Bone marrow (tissue), 2 donors: Measurements from ENCODE around the gene CALML6.

Experiments
- DNase-seq, 2 donors: peaks; one replicate each; lab custom pipeline; 2025; lab: John Stamatoyannopoulos, UW

The CALML6 gene

DNA sequence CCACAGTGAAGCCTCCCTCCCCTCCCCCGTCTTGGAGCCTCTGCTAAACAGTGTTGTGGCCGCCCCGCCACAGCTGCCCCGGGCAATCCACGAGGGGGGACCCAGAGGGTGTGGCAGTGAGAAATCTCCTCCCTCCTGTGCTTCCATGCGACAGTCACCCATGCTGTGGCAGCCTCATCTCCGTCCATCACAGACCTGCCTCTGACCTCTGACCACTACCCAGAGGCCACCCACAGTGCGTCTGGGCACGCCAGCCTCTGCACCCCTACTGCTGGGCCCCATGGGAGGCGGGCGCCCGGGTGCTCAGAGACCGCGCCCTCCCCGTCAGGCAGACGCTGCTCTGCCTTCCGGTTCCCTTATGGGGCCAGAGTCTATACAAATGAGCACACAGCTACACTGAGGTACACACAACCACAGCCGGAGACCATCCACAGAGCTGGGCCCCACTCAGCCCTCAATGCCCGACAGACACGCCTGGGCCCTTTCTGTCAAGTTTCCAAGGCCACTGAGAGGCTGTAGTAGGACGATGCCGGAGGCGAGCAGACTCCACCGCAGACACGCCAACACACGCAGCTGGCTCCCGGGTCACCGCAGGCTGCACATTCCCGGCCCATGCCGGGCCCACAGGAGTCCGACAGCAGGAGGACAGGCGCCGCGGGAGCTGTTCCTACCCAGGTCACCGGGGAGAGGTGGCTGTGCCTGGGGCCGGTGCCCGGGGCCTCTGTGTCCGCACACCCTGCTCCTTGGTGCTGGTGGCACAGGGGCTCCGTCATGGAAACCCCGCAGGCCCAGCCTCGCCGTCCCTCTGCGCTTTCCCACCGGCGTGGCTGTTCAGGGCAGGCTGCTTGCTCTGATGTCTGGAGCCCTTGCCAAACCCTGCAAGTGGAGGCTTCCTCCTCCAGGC is 27.9 kb downstream of the CALML6 start:
- no peak for DNase-seq

DNA sequence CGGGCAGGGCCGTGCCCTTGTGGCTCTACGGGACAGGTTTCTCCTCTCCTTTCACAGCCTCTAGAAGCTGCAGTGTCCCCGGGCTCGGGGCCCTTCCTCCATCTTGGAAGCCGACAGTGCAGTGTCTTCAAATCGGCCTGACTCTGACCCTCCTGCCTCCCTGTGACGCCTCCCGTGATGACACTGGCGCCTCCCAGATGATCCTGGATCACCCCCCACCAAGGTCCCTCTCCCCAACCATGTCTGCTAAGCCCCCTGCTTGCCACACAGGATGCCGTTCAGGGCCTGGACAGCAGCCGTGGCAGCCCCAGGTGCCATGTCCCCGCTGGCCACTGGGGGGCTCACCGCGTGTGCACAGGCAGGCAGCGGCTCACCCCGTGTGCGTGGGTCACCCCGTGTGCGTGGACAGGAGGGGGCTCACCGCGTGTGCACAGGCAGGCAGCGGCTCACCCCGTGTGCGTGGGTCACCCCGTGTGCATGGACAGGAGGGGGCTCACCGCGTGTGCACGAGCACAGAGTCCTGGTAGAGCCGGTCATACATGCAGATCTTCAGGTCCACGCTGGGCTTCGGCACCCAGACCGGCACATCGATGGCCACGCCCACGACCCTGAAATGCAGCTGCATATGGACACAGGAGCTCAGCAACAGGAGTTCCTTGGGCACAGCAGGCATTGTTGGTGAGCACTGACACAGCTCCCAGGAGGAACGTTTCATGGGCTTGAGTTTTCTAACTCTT is 28.9 kb downstream of the CALML6 start:
- peak in 1 of 2 donors; percentile 20 for DNase-seq

DNA sequence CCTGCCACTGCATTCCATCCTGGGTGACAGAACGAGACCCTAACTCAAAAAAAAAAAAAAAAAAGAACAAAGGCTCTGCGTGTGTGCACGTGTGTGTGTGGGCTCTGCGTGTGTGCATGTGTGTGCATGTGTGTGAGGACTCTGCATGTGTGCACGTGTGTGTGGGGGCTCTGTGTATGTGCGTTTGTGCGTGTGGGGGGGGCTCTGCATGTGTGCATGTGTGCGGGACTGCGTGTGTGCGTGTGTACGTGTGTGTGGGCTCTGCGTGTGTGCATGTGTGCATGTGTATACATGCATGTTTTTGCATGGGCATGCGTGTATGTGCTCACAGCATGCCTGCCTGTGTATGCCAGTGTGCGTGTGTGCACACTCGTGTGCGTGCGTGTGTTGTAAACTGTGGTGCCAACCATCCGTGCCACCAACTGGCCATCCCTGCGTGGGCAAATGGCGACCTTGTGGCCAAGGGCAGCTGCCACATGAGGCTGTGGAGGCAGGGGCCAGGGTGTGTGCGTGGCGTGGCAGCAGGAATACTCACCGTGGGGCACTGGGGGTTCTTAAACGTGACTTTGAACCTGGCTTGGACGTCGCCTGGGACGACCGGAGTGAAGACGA is 30.8 kb downstream of the CALML6 start:
- no peak for DNase-seq

DNA sequence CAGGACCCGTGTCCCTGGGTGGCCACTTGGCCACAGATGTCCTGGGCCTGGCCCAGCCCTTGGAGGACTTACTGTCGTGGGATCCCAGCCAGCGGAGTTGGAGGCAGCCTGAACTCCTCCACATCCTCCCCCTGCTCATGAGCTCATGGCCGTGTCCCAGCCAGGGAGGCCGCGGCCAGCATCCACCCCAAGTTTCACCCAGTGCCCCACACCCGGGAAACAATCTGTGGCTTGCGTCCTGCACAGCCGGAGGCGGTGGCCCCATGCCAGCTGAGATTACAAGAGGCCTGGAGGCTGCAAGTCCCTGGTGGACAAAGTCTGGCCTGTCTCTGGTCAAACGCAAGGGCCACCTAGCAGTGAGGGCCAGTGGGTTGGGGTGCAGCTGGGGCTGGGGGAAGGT is 31.5 kb downstream of the CALML6 start:
- no peak for DNase-seq

DNA sequence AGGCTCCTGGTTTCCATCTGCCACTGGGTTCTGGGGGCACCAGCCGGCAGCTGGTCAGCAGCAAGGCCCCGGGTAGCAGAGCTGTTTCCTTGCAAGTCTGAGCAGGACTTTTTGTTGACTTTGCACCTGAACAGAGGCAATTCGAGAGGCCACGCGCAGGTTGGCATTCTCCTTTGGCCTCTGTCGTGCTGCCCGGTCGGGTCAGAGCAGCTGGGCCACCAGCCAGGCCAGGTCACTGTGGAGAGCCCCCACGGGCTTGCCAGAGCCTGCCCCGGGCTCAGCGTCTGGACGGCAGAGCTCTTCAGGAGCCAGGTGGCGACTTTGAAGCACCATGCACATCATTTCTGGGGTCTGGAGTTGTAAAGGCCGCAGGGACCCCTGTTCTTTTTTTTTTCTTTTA is 32.4 kb downstream of the CALML6 start:
- DNase-seq, result no peak

DNA sequence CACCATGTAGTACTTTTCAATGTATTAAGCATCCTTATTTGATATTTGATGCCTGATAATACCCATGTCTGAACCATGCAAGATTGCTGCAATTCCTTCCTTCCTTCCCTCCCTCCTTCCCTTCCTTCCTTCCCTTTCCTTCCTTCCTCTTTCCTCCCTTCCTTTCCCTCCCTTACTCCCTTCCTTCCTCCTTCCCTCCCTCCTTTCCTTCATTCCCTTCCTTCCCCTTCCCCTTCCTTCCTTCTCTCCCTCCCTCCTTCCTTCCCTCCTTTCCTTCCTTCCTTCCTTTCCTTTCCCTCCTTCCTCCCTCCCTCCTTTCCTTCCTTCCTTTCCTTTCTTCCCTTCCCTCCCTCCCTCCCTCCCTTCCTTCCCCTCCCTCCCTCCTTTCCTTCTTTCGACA is 33.7 kb downstream of the CALML6 start:
- no peak for DNase-seq

DNA sequence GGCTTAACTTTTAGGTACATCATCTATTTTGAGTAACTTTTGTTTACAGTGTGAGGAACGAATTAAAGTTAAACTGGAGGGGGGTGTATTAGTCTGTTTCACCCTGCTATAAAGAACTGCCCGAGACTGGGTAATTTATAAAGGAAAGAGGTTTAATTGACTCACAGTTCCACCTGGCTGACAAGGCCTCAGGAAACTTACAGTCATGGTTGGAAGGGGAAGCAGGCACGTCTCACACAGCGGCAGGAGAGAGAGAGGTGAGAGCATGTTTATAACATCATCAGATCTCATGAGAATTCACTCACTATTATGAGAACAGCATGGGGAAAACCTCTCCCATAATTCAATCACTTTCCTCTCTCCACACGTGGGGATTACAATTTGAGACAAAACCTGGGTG is 35.9 kb downstream of the CALML6 start:
- DNase-seq, result no peak

DNA sequence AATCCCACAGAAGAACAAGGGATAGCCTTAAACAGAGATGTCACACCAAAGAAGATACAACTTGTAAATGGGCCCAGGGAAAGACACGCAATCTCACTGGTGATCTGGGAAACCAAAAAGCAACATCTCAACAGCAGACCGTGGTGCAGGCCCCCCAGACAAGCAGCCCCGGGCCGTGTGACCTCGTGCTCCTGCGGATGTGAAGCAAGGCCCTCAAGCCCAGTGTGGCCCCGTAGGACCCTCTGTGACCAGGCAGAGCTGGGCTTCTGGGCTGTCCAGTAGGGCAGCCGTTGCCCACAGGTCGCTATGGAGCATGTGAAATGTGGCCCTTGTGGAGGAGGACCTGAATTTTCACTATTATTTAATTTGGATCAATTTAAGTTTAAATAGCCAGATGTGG is 39.0 kb downstream of the CALML6 start:
- DNase-seq, result no peak

DNA sequence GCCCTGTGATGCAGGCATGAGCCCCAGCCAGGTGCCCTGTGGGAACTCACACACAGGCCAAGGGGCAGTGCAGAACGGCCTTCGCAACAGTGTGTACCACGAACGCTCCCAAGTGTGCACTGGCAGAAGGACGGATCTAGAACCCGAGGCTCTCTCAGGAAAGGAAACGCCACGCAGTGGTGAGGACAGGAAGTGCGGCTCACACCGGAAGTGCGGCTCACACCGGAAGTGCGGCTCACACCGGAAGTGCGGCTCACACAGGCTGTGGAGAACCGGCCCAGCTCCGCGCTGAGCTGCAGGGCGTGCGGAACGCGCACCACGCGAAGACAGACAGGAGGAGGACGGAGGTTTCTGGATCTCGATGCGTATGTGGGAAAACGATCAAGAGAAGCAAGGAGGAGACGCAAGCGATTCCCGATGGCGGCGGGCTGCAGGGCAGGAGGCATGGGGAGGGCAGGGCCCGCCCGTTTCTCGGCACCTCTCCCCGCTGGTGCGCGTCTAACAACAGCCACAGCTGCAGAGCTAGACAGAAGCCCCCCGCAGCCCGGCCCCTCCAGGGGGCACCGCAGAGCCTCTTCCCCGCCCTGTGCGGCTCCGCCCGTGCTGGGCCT is 39.9 kb downstream of the CALML6 start:
- no peak for DNase-seq

DNA sequence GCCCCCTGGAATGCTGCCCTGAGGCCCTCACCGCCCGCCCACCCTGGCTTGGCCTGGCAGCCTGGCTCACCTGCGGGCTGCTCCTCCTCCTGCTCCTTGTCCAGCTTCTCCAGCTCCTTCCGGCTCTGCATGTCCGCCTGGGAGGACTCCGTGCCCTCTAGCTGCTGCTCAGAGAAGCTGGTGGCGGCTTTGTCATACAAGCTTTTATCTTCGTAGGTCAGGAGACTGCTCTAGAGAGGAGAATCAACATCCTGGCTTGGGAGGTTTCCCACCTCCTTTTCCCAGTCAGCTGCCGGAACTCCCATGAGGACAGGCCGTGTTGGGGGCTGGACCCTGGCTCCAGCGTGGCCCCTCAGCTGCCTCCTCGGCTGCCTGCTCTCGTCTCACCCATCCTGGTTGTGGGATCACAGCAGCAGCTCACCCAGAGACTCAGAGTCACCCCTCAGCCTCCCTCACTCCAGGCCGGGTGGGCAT is 40.6 kb downstream of the CALML6 start:
- no peak for DNase-seq

DNA sequence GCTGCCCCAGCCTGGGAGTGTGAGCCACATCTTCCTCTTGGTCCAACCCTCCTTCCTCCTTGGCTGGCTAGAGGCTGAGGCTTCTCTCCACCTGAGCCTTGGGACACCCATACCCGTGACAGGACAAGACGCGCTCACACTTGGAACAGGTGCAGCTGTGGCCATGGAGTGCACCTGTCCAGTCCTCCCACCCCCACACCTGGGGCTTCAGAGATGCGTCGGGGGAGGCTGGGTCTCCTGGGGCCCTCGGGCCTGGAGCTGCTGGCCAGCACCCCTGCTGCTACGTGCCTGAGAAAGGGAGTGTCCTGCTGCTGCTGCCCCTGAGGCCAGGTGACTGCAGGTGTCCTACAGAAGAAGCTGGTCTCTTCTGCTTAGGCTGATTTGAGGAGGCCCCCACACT is 41.0 kb downstream of the CALML6 start:
- no peak for DNase-seq

DNA sequence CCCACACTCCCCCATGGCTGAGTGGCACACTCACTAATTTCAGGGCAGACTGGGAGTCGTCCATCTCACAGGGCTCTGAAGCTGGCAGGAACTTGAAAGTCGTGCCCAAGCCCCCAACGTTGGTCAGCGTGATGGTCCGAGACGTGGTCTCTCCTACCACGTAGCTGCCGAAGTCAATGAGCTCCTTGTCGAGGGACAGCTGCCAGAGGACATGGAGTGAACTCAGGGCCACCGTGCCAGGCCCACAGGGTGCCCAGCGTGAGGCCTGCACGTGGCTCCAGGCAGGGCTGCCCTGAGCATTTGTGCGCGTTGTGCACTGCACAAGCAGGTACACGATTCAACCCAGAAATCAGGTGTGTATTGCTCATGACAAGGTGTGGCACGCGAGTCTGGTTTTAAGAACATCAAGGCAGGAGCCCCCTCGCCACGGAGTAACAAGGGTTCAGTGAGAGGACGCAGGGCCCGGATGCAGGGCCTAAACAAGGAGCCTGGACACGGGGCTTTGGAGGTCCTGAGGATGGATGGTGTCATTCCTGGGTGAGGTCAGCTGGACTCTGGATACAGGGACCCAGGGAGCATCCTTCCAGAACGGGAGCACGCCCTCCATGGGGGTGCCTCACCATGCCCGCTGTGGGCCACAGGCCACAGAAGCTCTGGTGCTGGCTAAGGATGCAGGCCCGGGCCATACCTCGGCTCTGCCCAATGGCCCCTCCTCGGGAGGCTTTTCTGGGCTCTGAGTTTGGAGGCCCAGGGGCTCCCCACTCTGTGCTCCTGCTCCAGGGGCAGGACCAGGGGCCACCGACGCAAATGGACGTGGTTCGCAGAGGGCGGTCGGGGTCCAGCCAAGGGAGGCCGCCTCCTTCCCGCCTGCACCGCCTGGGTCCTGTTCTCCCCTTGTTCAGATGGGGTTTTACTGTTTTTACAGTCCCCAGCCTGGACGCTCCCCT is 41.8 kb downstream of the CALML6 start:
- DNase-seq, result no peak

DNA sequence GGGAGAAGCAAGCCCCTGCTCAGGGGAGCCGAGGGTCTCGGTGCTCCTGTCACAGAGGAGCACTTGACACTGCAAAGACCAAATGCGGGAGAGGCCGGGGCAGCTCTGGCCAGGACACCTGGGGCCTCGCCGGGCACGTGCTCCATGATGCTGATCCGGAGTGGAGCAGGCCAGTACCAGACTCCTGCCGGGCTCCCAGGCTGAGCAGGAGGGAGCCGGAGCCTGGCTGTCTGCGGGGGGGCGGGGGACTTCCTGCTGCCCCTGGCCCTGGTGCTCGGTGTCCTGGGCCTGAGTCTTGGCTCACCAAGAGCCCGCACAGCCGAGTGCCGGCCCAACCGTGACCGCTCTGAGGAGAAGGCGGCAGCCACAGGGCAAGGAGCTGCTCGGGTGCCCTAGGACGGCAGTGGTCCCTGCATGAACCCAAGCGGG is 42.5 kb downstream of the CALML6 start:
- DNase-seq, result no peak

DNA sequence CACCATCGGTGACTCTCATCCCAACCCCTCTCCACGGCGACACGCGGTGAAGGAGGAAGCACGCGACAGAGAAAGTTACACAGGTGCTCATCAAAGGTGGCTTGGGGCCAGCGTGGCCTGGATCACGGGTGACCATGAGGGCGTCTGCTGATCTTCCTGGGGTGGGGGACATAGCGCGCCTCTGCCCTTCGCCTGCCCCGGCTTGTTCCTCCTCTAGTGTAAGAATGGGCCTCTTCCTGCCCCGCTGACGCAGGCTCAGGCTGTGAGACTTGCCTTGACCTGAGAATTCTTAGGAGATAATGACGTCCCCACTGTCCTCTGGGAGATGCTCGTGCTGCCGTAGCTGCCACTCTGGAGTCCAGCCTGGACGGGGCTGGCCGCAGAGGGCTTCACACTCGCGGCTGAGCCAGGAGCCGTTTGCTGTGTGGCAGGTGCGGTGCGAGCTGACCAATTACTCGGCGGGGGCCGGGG is 43.0 kb downstream of the CALML6 start:
- DNase-seq, result no peak

DNA sequence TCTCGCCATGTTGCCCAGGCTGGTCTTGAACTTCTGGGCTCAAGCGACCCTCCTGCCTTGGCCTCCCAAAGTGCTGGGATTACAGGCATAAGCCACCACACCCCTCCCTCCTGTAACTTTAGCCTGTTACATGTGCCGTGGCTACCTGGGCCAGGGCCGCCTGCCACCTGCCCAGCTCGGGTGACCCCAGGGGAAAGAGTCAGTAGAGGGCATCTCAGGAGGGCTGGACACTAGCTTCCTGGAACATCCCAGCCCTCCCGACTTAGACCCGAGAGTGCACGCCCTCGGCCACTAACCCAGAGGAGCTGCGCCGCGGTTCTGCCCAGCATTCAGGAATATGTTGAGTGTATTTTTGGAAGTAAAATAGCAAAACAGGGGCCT is 44.4 kb downstream of the CALML6 start:
- no peak for DNase-seq

DNA sequence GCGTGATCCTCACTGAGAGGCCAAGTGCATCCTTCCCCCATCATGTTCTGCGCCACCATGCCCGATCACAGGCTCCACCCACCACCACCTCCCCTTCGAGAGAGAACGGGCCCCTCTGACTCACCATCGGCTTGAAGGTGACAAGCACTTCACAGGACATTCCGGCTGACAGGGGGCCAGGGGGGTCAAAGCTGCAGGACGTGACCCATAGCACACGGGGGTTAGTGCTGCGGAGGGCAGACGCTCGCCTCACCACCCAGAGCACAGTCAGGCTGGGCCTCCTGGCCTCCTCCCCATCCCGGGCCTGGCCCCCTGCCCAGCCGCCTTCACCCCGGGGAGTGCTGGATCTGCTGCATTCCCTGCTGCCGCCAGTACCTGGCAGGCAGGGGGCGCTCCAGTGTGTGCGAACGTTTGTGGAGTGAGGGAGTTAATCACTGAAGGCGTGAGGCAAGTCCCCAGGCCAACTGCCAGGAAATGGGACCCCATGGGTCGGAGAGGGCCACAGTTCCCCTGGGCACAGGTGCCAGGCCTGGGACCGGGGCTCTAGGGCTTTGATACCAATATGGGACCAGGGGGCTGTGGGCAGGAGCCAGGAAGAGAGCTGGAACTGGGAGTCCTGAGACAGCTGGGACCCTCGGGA is 44.9 kb downstream of the CALML6 start:
- DNase-seq, result peak; percentile 5 to 20

DNA sequence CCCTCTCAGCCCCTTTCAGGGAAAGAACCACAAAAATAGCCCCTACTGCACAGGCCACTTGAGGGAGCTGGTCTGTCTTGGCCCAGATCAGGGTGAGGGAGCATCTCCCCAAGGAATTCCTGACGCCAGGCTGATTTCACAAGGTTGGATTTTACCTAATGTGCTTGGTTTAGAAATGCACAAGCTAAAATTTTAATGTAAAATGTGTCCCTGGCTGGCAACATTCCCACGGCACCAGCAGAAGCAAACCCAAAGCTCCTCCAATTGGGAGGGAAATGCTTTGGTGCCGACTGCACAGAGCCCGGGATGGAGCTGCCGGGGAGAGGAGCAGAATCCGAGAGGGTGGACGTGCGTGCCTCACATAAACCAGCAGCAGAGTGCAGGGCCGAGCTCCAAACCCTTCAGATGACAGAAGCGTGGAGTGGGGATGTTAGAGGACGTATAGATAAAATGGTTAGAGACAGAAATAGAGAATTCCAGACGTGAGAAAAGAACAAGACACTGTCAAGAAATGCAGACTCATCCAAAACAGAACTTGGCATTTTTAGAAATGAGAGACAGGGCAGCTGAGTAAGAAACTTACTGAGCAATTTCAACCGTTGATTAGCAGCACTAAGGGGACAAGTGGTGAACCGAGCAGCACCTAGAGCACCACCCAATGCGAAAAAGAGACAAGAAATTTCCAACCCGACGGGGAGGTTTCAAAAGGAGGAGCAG is 45.6 kb downstream of the CALML6 start:
- DNase-seq, result no peak

DNA sequence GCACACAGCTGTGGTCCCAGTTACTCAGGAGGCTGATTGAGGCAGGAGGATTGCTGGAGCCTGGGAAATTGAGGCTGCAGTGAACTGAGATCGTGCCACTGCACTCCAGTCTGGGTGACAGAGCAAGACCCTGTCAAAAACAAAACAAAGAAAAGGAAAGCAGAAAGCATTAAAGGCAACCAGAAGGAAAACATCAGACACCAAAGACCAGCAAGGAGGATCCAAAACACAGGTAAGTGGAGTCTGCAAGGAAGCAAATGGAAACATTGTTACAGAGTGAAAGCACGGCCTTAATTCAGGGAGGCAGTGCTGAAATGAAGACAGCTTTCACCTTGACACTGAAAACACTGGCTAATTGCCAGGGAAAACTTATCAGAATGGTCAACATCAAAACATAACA is 47.7 kb downstream of the CALML6 start:
- no peak for DNase-seq

DNA sequence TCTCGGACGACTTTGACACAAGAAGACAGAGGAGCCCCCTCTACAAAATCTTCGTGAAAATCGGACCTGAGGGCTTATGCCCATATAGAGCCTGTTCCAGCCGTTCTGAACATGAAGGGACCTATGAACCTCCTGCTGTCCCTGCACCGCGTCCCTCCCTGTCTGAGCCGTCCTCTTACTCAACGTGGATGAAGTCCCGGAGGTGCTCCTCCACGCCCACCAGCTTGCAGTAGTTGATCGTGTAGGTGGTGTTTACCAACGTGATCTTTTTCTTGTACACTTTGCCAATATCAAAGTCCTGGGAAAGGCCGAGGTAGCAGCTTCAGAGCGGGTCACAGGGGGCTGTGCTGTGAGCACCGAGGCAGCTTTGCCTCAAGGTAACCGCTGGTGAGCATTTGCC is 48.5 kb downstream of the CALML6 start:
- no peak for DNase-seq

DNA sequence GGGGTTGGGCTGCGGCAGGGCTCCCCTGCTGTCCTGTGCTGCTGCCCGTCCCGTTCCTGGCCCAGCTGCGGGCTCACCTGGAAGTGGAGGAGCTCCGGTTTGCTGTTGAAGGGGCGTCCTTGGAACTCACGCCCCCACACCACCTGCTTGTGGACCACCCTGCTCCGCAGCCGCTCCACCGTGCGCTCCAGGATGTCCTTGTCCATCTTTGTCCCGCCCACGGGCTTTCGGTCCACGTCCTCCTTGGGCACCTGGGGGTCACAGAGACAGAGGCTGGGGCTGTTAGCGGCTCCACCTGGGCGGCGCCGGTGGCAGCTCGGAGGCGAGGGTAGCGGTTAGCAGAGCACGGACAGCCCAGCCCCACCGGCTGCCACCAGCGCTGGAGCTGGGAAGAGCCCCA is 49.8 kb downstream of the CALML6 start:
- no peak for DNase-seq
